ENCODE data around the gene NKX1-1.
A peak's percentile ranks its signal among the peaks of the same experiment; 100 is the strongest.

DNA sequence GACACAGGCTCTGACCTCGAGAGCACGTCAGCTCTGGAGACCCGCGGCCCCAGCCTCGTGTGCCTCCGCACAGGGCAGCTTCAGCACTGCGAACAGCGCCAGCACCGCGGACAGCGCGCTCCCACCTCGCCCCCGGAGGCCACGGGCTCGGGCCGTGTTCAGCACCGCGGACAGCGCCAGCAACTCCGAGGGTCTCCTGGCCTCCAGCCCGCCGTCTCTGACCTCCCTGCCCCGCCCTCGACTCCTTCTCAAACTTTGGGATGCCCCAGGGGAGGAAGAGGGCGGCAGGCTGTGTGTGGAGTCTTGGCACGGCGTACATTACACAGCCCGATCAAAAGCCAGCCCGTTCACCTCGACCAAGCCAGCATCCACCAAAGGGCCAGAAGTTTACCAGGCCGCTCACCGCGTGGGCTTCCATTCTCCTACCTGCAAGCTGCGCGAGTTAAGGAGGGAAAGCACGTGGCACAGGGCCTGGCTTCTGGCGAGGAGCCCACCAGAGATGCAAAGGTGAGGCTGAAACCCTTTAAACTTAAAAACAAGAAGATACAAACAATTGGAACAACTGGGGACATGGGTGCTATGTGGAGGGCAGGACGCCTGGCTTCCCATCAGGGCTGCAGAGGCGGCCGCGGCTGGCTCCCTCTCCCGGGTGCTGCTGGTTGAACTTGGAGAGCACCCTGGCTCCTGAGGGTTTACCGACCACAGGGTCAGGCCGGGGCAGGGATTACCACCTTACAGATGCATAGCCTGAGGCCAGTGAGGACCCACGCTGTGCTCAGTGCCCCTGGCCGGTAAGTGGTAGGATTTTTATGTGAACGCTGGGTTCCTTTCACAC lies 4.5 kb upstream of the NKX1-1 start:
- no peak for TF ChIP-seq RAD21 (conservative IDR thresholded peaks at IDR 0.05)
- TF ChIP-seq EP300 (conservative IDR thresholded peaks at IDR 0.05; ENCODE audit: poor library complexity, severe bottlenecking): no peak
- TF ChIP-seq, protein P1, sequence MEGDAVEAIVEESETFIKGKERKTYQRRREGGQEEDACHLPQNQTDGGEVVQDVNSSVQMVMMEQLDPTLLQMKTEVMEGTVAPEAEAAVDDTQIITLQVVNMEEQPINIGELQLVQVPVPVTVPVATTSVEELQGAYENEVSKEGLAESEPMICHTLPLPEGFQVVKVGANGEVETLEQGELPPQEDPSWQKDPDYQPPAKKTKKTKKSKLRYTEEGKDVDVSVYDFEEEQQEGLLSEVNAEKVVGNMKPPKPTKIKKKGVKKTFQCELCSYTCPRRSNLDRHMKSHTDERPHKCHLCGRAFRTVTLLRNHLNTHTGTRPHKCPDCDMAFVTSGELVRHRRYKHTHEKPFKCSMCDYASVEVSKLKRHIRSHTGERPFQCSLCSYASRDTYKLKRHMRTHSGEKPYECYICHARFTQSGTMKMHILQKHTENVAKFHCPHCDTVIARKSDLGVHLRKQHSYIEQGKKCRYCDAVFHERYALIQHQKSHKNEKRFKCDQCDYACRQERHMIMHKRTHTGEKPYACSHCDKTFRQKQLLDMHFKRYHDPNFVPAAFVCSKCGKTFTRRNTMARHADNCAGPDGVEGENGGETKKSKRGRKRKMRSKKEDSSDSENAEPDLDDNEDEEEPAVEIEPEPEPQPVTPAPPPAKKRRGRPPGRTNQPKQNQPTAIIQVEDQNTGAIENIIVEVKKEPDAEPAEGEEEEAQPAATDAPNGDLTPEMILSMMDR (IDR thresholded peaks at IDR 0.05; ENCODE audit: poor library complexity, severe bottlenecking): no peak
- TF ChIP-seq POLR2AphosphoS5 (IDR thresholded peaks at IDR 0.05): no peak
- TF ChIP-seq, protein P2, sequence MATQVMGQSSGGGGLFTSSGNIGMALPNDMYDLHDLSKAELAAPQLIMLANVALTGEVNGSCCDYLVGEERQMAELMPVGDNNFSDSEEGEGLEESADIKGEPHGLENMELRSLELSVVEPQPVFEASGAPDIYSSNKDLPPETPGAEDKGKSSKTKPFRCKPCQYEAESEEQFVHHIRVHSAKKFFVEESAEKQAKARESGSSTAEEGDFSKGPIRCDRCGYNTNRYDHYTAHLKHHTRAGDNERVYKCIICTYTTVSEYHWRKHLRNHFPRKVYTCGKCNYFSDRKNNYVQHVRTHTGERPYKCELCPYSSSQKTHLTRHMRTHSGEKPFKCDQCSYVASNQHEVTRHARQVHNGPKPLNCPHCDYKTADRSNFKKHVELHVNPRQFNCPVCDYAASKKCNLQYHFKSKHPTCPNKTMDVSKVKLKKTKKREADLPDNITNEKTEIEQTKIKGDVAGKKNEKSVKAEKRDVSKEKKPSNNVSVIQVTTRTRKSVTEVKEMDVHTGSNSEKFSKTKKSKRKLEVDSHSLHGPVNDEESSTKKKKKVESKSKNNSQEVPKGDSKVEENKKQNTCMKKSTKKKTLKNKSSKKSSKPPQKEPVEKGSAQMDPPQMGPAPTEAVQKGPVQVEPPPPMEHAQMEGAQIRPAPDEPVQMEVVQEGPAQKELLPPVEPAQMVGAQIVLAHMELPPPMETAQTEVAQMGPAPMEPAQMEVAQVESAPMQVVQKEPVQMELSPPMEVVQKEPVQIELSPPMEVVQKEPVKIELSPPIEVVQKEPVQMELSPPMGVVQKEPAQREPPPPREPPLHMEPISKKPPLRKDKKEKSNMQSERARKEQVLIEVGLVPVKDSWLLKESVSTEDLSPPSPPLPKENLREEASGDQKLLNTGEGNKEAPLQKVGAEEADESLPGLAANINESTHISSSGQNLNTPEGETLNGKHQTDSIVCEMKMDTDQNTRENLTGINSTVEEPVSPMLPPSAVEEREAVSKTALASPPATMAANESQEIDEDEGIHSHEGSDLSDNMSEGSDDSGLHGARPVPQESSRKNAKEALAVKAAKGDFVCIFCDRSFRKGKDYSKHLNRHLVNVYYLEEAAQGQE (IDR thresholded peaks at IDR 0.05; ENCODE audit: borderline replicate concordance): peak; percentile 98
- TF ChIP-seq EZH2 (IDR thresholded peaks at IDR 0.05; ENCODE audit: borderline replicate concordance, insufficient read depth, low read length, poor library complexity, severe bottlenecking): no peak
- no peak for TF ChIP-seq MXI1 (conservative IDR thresholded peaks at IDR 0.05; ENCODE audit: poor library complexity, severe bottlenecking)
- TF ChIP-seq TAF1 (IDR thresholded peaks at IDR 0.05; ENCODE audit: low read depth): no peak

Data from neural cell (in vitro differentiated cells).